Gastrocnemius medialis (tissue), 4 donors: Measurements from ENCODE around the gene JCHAIN.

Experiments used
- CTCF ChIP-seq, 5 experiments: fragments of 450-650 bp in 3 of 5; fragments of 200-600 bp in 2 of 5; sonication (generic) in 2 of 5; IDR thresholded peaks in 4 of 5; conservative IDR thresholded peaks in 1 of 5; 1 replicate in 4 of 5; 2 replicates in 1 of 5; pipeline ENCODE4 v1.5.1; 2016 to 2019; ENCODE audit warnings: antibody characterized with exemption in 5 of 5, mild to moderate bottlenecking in 3 of 5, moderate library complexity in 3 of 5
- POLR2A ChIP-seq, 2 donors: fragments of 450-650 bp; IDR thresholded peaks; one replicate each; pipeline ENCODE4 v1.6.1; 2017; ENCODE audit warnings: antibody characterized with exemption in 2 of 2, mild to moderate bottlenecking in 2 of 2, moderate library complexity in 2 of 2

- no peak for TF ChIP-seq CTCF (IDR thresholded peaks at IDR 0.05 in 4 of 5, conservative IDR thresholded peaks at IDR 0.05 in 1 of 5)
- TF ChIP-seq POLR2A (IDR thresholded peaks at IDR 0.05), result no peak
These were observed 38.5 kb upstream of the JCHAIN start for GRCh38 chr4:70704931-70705182.
